GM21723 (cell line): Measurements from ENCODE around the gene GOLPH3.
"Not testable (repeated sequence)": the region's sequence is repeated elsewhere in the genome, so short reads cannot be mapped to it uniquely, and the experiment has no call there.

Experiments
- ATAC-seq: cut with Tn5 transposase; IDR thresholded peaks from one replicate; pipeline ENCODE4 v1.9.1; 2021; ENCODE audit warnings: mild to moderate bottlenecking, moderate library complexity; ENCODE audit not compliant: unreplicated experiment

Gene GOLPH3

DNA sequence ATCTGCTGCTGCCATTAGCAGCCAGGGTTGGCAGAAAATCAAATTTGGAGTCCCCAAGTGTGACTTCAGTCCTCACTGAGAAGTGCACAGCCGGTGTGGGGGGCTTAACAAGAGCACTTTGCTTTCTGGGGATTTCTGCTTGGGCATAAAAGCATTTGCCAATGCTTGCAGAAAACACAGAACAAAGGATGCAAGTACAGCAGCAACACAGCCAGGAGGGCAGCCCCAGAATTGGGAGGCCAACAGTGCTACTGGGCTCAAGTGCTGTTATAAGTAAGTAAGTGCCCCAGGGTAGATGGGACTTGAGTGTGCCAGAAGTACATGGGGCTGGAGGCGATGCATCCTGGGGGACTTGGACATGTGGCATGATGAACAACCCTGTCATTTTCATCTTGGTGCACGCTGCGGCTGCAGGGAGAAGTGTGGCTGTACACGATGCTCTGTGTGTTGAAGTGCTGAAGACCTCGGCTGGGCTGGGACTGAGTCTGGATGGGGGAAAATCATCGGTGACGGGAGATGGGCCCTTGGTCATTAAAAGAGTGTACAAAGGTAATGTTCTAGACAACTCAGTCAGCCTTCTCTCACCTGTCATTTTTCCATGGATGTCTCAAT, 73.3 kb downstream of the GOLPH3 start:
- no peak for ATAC-seq

DNA sequence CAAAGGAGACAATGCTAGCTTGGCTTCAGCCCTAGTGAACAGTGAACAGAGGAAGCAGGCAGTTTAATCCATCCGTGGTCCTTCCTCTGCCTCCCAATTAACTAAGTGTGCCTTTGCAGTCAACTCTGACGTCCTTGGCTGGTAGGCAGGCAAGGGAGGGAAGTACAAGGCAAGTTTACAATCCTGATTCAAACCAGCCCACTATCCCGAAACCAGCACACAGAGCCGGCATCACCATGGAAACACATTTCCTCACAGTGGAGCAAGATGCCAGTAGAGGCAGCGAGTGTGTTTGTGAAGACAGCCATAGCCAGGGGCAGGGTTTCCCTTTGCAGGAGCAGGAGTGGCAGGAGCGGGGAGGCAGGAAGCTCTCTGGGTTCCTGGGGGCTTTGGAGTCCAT, 73.9 kb downstream of the GOLPH3 start:
- no peak for ATAC-seq

DNA sequence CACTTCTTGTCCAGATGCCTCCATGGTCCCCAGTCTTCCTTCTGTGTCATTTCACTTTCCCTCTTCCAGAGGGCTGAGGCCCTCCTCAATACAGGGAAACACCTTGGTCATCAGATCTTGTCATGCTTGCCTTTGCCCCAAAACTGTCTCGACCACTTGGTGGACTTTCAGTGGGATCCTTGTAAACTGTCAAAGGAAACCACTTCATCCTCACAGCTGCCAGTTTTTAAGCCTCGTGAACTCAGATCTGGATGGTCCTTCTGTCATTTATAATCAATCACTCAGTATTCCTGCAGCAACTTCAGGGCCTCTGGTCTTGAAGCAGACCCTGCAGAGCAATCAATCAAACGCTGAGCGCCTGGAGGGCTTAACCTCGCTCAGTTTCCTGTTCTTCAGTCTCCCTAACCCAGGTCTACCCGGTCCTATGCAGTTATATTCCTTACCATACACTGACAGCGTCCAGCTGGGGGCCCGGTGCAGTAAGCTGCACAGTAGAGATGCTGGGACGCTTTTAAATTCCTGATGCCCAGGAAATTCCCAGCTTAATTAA, 74.6 kb downstream of the GOLPH3 start:
- no peak for ATAC-seq

DNA sequence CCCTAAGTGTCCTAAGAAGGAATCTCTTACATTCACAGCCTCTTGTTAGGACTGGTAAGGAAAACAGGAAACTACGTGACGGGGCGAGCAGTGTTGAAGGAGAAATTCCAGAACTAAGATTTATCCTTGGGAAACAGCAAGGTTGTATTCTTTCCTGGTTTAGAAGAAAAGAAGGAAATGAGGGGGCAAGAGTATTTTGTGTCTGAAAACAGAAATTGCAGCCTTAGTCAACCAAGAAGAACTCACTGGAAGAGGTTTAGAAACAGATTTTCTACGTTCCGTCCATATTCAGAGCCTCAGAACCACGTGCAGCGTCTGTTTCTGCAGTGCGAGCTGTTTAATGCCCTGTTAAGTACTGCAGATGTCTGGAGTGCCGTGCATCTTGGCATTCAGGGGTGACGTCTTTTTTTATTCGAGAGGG, 75.2 kb downstream of the GOLPH3 start:
- ATAC-seq: no peak

DNA sequence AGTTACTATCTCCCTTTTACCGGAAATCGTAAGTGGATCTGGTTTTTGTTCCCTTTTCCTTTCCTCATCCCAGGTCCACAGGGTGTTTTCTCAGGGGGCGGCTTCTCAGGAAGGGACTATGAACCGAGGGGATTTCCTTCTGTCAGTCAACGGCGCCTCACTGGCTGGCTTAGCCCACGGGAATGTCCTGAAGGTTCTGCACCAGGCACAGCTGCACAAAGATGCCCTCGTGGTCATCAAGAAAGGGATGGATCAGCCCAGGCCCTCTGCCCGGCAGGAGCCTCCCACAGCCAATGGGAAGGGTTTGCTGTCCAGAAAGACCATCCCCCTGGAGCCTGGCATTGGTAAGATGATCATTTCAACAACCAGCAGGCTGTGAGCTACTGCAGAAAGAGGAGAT, 75.8 kb downstream of the GOLPH3 start:
- ATAC-seq: no peak

DNA sequence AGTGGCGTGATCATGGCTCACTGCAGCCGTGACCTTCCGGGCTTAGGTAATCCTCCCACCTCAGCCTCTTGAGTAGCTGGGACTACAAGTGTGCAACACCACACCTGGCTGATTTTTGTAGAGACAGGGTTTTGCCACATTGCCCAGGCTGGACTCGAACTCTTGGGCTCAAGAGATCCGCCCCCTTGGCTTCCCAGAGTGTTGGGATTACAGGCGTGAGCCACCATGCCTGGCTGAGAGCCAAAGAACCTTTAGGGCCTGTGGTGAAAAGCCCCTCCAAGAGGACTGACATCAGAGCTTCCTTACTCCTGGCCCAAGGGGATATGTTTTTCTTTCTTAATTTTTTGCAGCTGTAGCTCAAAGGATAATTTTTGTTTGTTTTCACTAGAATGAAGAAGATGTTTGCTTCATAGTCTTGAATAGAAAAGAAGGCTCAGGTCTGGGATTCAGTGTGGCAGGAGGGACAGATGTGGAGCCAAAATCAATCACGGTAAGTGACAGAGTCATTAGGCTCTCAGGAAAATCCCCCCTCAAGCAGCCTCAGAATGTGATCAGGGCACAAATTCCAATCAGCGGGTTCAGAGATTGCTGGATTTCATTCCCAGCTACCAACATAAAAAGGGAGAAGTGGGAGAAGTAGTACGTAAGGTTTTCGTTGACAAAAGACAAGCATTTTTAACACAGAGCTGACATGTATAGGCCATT, 77.1 kb downstream of the GOLPH3 start:
- no peak for ATAC-seq

DNA sequence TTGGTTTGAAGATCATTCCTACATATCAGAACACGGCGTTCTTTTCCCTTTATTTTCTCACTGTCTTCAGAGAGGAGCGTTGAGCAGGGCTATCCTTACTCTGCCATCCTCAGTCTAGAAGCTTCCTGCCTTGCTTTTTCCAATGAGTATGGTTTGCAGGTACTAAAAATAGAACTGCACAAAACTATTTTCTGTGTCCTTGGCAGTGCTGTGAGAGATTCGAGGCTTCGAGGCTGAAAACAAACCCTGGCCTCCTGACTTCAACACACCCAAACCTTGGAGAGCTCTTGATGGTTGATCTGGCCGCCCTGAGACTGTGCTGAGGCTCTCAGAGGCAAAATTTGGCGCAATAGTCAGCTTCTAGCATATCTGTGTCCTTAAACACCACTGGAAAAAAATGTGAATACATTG, 78.9 kb downstream of the GOLPH3 start:
- no peak for ATAC-seq

DNA sequence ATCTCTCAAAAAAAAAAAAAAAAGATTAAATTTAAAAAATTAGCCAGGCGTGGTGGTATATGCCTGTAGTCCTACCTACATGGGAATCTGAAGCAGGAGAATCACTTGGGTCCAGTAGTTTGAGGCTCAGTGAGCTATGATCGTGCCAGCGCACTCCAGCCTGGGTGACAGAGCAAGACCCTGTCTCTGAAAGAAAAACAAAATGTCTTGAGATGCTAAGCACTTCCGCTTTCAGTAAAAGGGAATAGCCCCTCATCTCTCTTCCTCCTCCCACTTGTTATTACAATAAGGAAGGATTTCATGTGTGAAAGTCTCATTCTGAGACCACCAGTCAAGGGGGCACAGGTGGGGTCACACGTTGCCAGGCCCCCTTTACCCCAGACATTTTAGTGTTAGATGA, 79.4 kb downstream of the GOLPH3 start:
- ATAC-seq: no peak

DNA sequence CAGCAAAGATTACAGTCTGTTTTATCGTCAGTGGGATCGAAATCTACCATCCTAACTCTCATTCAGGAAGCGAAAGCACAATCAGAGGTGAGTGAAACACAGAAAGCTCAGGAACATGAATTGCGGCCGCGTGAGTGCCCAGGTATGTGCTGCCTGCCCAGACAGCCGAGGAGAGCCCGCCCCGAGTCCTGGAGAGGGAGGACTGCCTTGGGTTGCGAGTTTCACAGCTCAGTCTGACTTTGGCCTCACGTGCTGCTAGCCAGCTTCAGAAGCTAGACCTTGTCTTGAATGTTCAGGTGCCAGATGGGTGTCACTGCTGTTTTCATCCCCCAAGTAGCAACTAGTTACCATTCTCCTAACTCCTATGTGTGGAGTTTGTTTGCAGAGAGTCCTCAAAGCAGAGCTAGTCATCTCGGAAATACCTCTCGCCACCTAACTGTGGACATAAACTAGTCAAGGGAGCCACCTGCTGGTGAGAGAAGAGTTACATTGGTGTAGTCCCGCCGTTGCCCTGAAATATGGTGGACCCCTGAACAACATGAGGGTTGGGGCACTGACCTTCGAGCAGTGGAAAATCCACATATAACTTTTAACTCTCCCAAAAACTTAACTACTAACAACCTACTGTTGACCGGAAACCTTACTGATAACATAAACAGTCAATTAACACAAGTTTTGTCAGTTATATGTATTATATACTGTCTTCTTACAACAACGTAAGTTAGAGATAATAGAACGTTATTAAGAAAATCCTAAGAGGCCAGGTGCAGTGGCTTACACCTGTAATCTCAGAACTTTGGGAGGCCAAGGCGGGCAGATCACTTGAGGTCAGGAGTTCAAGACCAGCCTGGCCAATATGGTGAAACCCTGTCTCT, 80.9 kb downstream of the GOLPH3 start:
- peak; percentile 96 for ATAC-seq

DNA sequence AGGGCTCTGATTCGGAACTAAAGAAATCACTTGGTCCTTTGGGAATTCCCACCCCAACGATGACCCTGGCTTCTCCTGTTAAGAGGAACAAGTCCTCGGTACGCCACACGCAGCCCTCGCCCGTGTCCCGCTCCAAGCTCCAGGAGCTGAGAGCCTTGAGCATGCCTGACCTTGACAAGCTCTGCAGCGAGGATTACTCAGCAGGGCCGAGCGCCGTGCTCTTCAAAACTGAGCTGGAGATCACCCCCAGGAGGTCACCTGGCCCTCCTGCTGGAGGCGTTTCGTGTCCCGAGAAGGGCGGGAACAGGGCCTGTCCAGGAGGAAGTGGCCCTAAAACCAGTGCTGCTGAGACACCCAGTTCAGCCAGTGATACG, 83.4 kb downstream of the GOLPH3 start:
- ATAC-seq: no peak

DNA sequence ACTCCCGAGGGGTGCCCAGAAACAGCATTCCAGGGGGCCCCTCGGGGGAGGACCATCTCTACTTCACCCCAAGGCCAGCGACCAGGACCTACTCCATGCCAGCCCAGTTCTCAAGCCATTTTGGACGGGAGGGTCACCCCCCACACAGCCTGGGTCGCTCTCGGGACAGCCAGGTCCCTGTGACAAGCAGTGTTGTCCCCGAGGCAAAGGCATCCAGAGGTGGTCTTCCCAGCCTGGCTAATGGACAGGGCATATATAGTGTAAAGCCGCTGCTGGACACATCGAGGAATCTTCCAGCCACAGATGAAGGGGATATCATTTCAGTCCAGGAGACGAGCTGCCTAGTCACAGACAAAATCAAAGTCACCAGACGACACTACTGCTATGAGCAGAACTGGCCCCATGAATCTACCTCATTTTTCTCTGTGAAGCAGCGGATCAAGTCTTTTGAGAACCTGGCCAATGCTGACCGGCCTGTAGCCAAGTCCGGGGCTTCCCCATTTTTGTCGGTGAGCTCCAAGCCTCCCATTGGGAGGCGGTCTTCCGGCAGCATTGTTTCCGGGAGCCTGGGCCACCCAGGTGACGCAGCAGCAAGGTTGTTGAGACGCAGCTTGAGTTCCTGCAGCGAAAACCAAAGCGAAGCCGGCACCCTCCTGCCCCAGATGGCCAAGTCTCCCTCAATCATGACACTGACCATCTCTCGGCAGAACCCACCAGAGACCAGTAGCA, 83.9 kb downstream of the GOLPH3 start:
- ATAC-seq: no peak

DNA sequence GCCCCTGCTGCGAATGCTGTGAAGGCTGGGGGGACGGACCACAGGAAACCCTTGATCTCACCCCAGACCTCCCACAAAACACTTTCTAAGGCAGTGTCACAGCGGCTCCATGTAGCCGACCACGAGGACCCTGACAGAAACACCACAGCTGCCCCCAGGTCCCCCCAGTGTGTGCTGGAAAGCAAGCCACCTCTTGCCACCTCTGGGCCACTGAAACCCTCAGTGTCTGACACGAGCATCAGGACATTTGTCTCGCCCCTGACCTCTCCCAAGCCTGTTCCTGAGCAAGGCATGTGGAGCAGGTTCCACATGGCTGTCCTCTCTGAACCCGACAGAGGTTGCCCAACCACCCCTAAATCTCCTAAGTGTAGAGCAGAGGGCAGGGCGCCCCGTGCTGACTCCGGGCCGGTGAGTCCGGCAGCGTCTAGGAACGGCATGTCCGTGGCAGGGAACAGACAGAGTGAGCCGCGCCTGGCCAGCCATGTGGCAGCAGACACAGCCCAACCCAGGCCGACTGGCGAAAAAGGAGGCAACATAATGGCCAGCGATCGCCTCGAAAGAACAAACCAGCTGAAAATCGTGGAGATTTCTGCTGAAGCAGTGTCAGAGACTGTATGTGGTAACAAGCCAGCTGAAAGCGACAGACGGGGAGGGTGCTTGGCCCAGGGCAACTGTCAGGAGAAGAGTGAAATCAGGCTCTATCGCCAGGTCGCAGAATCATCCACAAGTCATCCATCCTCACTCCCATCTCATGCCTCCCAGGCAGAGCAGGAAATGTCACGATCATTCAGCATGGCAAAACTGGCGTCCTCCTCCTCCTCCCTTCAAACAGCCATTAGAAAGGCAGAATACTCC, 84.7 kb downstream of the GOLPH3 start:
- ATAC-seq: no peak

DNA sequence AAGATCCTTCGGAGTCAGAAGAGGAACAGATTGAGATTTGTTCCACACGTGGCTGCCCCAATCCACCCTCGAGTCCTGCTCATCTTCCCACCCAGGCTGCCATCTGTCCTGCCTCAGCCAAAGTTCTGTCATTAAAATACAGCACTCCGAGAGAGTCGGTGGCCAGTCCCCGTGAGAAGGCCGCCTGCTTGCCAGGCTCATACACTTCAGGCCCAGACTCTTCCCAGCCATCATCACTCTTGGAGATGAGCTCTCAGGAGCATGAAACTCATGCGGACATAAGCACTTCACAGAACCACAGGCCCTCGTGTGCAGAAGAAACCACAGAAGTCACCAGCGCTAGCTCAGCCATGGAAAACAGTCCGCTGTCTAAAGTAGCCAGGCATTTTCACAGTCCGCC, 85.9 kb downstream of the GOLPH3 start:
- ATAC-seq: no peak

DNA sequence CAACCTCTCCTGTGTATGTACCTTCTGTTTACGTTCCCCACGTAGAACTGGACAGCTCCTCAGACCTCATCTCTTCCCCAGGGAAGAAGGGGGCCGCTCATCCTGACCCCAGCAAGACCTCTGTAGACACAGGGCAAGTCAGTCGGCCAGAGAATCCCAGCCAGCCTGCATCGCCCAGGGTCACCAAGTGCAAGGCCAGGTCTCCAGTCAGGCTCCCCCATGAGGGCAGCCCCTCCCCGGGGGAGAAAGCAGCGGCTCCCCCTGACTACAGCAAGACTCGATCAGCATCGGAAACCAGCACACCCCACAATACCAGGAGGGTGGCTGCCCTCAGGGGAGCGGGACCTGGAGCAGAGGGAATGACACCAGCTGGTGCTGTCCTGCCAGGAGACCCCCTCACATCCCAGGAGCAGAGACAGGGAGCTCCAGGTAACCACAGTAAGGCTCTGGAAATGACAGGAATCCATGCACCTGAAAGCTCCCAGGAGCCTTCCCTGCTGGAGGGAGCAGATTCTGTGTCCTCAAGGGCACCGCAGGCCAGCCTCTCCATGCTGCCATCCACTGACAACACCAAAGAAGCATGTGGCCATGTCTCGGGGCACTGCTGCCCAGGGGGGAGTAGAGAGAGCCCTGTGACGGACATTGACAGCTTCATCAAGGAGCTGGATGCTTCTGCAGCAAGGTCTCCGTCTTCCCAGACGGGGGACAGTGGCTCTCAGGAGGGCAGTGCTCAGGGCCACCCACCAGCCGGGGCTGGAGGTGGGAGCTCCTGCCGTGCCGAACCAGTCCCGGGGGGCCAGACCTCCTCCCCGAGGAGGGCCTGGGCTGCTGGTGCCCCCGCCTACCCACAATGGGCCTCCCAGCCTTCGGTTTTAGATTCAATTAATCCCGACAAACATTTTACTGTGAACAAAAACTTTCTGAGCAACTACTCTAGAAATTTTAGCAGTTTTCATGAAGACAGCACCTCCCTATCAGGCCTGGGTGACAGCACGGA, 86.7 kb downstream of the GOLPH3 start:
- no peak for ATAC-seq

DNA sequence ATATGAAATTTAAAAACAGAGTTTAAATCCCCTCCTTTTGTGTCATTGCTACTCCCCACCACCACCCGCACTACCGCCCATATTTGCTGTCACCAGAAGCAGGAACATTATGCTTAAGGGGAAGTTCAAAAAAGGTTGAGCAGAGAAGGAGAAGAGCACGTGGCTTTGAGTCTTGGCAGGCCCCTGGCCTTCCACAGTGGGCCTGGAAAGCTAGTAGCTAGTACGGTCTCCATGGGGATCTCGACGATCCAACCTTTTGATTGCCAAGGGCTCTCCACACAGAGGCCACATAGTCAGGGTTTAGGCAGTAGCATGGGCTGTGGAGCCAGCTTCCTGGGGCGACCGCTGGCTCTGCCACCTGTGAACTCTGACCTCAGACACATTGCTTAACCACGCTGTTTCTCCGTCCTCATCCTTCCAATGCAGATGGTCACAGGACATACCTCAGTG, 90.1 kb downstream of the GOLPH3 start:
- ATAC-seq: no peak

DNA sequence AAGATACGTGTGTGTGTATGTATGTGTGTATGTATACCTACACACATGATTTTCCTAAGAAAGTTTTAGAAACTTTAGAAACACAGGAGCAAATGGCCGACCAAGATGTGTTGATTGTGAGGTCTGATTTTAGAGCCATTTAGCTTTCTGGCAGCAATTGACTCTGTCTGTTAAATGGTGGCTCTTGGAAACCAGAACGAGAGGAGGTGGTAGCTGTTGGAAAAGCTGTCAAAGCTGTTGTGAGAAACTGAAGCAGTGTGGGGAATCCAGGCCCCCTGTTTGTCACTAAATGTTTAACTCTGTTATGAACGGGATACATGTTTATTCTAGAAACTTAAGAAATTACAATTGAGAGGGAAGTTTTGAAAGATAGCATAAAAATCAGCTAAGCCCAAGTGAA, 91.4 kb downstream of the GOLPH3 start:
- ATAC-seq: no peak

DNA sequence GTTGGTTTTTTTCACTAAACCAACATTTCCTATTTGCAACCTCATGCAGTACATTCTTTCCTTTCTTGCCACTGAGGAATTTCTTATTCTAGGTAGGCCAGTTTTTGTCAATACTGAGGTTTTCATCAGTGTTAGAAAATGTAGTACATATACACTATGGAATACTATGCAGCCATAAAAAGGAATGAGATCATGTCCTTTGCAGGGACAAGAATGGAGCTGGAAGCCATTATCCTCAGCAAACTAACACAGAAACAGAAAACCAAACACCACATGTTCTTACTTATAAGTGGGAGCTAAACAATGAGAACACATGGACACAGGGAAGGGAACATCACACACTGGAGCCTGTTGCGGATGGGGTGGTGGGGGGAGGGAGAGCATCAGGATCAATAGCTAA, 93.6 kb downstream of the GOLPH3 start:
- not testable (repeated sequence) for ATAC-seq

DNA sequence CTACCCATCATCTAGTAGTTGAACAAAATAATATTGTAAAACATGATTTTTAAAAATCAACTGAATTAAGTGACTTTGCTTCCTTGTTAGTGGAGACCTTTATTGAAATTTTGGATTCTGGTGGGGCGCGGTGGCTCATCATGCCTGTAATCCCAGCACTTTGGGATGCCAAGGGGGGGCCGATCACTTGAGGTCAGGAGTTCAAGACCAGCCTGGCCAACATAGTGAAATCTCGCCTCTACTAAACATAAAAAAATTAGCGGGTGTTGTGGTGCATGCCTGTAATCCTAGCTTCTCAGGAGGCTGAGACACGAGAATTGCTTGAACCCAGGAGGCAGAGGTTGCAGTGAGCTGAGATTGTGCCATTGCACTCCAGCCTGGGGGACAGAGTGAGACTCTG, 95.3 kb downstream of the GOLPH3 start:
- not testable (repeated sequence) for ATAC-seq
